Measurements from ENCODE around the gene TNFSF4.
A peak's percentile ranks its signal among the peaks of the same experiment; 100 is the strongest.

The TNFSF4 gene

DNA sequence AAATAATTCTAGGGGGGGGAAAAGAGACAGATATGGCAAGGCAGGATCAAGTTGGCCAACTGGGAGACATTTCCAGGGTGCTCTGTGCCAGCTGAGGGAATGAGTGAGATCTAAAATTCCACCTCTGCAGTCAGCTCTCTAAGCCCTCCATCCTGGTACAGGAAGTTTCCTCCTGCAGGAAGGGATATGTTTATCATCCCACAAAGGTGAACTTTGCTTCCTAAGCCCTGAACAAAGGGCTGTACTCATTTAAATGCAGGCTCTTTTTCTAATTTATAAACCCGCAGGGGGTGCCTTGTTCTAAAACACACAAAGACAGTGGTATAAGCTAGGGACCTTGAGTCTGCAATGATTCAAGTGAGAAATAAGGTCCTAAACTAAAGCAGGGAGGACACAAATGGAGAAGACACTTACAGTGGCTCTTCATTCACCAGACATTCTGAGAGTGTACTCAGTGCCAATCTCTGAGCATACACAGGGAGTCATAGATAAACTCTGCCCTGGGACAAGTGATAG lies 3.6 kb upstream of the TNFSF4 start:
- no peak for DNase-seq

DNA sequence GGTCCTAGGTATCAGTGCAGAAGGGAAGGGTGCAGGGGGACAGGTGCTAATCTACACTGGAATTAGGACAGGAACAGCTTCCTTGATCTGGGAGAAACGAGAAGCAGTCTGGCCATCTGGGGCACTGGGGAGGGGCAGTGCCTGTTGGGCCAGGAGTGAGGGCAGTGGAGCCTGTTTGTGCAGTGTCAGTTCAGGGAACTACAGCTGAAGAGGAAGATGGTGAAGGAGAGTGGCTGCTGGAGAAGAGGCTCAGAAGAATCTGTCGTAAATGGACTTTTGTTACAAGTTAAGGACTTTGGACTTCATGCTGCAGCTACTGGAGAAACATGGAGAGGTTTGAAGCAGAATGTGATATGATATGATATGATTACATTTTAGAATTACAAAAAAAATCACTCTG lies 3.2 kb upstream of the TNFSF4 start:
- no peak for DNase-seq

DNA sequence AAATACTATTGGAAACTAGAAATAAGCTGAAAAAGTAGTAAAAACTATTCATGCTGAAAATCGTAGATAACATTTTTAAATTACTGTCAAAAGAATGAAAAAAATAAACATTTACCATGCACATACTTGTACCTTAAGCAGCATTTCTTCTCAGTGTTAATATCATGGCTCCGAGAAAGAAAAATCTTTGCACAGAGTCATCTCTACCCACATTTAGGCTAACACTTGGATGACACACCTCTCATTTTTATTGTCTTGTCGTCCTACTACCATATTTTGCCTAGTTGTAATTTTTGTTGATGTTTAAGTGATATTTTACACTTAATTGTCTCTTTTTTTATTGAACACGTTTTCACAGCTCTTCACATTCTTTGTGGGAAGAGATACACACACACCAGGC lies 1.7 kb upstream of the TNFSF4 start:
- no peak for DNase-seq

DNA sequence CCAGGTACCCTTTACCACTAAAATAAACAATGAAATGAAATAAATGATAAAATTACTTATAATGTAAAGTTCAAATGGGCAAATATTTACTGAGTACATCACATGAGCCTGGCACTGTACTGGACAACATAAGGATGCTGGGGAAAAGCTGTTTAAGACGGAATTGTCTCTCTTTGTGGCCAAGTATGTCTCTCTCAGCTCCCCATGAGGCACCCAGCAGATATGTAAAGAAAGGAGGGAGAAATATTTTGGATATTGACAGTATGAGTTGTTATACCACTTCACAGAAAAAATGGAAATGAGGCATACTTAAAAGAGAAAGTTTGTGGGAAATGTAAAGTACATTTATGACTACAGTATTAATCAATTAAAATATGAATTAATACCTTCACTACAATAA lies 1.0 kb upstream of the TNFSF4 start:
- DNase-seq, result no peak

DNA sequence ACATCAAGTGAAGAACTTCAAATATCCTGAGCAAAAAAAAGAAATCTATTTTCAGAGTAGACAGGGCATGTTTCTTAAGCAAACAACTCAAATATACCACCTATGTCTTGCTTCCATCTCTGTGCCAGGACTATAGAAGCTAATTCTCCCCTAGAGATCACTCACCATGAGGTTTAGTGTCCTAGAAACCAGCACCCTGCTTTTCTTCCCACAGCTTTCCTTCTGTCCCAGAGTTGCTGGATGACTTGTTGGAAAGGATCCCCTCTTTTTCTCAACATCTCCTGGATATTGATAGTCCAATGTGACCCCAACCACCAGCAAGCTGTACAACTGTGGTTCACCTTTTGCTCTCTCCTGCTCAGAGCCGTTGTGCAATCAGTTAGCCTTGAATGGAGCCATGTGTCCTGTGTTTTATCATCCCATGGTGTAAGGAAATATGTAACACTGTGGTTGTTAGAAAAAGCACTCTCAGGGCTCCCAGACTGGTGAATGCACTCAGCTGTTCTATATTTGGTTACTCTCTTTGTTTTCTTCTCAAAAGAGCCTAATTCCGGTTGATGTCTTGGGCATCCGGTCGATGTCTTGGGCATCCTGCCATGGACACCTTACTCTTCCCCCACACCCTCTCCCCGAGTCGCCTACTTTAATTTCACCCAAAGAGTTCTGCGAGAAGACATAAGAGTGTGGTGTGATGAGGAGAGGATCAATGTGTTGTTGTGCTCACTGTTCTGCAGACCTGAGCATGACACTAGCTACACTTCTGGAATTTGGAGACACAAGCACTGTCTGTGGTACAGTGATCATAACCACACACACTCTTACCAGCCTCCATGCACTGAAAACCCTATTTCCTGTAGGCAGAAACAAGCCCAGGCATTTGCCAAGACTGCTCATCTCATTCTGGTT lies 1.7 kb downstream of the TNFSF4 start:
- no peak for DNase-seq

DNA sequence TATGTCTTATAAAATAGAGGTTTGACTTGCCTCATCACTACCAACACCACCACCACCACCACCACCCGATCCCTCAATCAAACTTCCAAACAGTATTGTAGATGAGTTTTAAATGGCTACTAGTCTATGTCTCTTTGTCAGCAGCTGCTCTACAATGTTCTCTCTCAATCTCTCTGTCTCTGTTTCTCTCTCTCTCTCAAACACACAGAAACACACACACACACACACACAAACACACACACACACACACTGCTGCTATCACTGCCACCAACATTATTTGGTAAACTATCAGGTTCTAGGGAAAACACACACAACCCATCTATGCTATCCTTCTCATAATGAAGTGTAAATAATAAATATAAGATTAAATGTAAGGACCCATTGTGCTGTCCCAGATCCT lies 2.4 kb downstream of the TNFSF4 start:
- DNase-seq, result no peak

DNA sequence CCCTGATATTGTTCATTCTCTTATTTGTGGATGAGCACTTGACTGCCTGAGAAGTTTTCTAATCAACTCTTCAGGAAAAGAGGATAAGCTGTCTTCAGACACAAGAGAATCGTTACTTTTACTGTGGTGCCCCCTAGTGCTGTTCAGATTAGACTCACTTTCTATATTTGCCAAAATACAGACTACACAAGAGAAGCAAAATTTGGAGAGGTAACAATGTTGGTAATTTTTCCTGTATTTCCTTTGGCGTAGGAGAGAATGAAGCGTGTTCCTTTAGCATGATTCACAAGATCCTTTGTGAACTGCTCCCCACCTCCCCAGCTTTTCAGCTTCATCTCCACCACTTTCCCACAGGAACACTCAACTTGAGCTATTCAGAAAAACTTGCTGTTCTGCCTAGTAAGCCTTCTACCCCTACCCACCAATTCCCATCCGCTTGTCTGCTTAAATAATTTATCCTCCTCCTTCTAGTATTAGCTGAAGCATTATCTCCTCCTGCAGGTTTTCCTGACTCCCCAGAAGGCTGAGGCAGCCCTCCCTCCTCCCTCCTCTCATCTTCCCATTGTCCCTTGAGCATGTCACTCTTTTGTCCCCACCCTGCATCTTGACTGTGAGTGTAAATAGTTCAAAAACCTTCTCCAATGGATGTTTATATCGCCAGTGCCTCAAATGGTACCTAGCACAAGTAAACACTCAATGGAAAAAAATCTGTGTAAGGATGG lies 4.5 kb downstream of the TNFSF4 start:
- DNase-seq, result no peak

DNA sequence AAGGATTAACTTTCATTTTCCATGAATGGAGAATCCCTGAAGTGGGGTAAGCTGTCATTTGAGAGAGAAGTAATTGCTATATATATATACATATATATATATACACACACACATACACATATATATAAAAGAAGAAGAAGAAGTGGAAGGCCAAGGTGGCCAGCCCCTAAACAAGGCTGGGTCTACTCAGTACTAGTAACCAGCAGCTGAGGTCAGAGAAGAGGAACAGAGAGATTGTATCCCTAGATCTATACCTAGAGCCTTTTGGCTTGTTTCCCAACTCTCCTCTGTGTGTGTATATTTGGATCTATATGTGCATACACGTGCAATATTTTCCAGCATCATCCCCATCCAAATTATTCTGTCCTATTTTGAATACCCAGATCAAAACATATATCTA lies 5.2 kb downstream of the TNFSF4 start:
- DNase-seq, result no peak

DNA sequence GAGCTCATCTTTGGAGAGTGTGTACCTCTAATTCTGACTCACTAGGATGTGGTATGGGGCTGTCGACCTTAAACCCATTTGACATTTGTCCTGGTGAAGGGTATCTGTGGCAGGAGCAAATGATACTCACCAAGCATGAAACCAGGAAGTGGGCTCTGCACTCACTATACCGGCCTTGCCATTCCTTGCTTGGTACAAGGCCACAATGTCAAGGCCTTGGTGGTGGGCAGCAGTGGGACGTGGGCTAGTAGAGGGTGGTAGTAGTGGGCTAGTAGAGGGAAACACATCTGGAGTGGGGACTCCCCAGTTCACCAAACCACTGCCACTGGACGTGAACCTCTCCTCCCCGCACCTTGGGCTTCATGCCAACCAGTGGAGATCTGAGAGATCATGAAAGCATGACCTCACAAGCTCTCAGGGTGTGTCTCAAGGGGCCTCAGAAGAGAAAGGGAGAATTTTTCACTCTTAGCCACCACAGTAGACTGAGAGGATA lies 11.5 kb downstream of the TNFSF4 start:
- DNase-seq, result no peak

DNA sequence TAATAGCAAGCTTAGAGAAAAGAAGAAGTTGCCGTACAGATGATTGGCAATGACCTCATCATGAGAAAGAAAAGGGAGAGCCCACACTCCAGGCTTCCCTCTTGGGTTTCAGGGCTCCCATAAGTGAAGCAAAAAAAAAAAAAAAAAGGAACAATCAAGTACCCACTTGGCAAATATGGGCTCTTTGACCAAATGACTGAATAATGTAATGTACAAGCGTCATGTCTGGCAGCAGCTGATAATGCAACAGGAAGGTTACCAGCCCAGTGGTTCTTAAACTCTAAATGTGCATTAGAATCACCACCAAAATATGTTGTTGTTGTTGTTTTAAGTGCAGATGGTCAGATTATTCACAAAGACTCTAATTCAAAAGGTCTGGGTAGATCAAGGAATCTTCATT lies 13.5 kb downstream of the TNFSF4 start:
- no peak for DNase-seq

DNA sequence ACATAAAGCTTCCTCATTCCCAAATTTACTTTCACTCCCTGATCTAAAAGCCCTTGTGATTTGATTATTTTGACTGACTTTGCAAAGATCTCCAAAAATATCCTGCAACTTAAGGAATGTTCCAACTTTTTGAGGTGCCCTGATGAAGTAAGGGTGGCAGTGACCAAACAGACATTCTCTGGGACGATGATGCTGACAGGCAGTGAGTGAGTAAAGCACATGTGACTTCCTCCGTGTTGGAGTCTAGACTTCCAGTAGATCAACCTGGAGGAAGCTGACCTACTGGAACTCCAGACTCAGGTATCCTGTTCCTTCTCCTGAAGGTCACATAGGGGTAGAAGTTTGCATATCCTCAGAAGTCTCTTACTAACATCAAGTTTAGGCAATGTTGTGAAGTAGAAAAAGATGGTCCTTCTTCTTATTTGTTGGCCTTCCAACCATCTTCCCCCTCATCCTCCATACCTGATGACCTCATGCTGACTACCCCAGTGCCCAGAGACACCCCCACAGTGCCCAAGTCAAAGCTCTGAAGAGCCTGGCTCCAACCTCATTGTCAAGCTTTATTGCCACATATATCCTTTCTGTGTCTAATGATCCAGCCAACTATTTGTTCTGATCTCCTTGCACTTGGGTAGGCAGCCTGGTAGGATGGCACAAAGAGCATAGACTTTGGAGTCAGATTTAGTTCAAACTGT lies 16.0 kb downstream of the TNFSF4 start:
- no peak for DNase-seq

DNA sequence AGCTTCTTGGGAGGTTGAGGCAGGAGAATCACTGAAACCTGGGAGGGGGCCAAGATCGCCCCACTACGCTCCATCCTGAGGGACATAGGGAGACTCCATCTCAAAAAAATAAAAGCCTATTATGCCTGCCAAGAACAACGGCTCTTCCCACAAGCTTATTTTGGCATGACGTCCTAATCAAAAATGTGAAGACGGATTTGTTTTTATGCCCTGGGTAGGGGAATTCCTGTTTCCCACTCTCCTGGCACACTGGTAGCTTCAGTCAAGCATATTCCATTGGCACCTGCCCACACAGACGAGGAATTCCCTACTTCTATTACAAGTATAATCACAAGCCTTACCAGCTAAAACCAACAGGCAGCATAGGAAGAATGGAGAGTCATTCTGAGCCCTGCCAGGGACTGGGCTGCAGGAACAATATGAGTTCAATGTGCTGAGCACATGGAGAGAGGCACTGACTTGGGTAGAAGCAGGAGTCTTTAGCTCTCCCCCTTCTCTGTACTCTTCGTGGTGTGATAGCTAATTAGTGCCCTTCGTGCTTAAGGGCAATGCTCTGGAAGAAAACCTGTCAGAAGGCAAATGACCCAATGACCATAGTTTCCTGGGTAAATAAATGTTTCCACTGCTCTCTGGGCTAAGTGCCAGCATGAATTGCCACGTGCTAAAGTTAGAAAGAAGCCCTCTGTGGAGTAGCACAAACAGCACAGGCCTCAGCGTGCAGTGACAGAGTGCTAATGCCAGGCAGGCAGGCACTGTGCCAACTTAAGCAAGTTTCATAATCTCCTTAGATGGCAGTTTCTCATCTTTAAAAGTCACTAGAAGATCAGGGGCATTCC lies 16.8 kb downstream of the TNFSF4 start:
- peak; percentile 22 for DNase-seq

DNA sequence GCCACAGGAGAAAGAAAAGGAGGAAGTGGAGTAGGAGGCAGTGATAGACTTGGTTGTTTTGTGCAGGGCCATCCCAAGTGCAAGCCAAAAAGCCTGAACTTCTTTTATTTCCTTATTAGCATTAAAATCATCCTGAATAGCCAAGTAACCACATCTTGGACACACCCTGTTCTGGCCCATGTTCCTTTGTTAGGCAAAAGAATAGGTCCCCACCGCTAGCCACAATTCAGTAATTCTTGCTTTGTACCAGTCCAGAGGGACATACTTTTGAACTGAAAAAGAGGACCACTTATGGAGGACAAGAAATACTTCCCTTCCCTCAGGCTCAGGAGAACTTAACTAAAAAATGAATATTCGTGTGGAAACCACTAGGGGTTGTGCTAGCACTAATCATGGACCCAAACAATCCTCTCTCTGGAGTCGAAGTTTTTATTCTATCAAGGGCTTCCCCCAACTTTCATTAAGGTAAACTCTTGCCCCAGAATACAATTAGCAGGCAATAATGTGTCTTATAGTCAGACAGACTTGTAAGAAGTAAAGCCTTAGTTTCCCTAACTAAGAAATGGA lies 19.4 kb downstream of the TNFSF4 start:
- no peak for DNase-seq

DNA sequence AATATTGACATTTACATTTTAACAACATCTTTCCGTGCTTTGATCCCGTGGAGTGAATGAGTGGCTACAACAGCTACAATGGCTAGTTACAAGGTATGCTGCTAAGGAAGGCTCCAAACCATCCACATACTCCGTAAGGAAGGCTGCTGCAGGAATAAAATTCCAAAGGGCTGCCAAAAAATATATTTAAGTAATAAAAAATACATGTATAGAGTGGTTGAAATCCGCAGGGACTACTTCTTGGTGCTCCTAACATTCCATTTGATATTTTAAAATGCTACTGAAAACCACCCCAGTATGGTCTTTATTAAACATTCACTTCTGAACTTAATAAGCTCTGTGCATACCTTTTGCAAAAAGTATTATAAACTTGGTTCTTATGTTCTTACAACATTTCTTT lies 25.3 kb downstream of the TNFSF4 start:
- DNase-seq, result no peak

DNA sequence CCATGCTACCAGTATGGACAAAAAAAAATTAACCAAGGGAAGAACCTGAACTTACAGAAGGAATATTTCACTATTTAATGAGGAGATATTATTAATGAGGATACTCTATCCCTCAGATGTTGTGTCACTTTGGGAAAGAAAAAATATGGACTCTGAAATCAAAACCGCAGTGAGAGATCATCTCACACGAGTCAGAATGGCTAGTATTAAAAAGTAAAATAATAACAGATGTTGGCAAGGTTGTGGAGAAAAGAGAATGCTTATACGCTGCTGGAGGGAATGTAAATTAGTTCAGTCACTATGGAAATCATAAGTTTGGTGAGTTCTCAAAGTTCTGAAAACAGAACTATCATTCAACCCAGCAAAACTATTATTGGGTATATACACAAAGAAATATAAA lies 30.9 kb downstream of the TNFSF4 start:
- DNase-seq, result no peak

DNA sequence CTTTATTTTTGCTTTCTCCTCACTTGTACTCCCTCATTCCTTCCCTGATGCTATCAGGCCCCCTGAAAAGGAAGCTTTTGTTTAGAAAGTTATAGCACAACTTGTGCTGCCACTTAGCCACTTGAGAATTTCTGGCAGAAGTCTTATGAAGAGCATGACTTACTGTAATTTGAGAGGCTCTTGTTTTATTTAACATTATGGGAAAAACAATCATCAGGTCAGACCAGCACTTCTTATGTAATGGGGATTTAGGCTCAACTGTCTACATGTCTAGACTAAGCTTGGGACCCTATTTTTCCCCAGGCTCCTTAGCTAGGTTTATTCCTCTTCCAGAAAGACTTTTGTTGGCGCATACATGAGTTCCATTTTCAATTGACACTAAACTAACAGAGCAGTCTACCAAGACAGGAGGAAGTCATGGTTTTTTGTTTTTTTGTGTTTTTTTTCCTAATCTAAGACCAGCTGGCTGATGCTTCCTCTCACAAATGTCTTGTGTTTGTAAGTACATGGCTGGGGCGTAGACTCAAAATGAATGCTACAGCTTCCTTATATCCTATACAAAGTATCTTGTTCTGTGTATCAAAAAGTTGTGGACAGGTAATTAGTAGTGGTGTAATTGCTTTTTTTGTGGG lies 31.5 kb downstream of the TNFSF4 start:
- no peak for DNase-seq

DNA sequence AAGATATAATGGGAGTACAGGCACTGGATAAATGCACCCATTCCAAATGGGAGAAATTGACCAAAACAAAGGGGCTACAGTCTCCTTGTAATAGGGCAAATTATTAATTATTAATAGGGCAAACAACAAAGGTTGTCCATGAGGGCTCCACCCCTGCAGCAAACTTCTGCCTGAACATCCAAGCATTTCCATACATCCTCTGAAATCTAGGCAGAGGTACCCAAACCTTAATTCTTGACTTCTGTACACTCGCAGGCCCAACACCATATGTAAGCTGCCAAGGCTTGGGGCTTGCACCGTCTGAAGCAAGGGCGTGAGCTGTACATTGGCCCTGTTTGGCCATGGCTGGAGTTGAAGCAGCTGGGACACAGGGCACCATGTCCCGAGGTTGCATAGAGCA lies 33.7 kb downstream of the TNFSF4 start:
- no peak for DNase-seq

DNA sequence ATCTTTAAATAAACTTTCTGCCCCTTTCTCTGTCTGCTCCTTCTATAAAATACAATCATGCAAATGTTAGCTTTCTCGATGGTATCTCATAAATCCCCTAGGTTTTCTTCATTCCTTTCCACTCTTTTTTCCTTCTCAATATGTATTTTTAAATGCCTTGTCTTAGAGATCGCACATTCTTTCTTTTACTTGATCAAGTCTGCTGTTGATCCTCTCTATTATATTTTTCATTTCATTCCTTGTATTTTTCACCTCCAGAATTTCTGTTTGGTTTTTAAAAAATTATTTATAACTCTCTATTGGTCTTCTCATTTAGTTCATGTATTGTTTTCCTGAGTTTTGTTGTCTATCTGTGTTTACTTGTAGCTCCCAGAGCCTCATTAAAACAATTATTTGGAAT lies 36.0 kb downstream of the TNFSF4 start:
- no peak for DNase-seq

DNA sequence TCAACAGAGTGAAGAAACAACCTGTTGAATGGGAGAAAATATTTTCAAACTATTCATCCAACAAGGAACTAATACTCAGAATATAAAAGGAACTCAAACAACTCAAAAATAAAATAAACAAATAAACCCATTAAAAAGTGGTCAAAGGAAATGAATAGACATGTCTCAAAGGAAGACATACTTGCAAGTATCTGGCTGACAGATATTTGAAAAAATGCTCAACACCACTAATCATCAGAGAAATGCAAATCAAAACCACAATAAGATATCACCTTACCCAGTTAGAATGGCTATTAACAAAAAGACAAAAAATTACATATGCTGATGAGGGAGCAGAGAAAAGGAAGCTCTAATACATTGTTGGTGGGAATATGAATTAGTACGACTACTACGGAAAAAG lies 38.2 kb downstream of the TNFSF4 start:
- DNase-seq, result no peak

DNA sequence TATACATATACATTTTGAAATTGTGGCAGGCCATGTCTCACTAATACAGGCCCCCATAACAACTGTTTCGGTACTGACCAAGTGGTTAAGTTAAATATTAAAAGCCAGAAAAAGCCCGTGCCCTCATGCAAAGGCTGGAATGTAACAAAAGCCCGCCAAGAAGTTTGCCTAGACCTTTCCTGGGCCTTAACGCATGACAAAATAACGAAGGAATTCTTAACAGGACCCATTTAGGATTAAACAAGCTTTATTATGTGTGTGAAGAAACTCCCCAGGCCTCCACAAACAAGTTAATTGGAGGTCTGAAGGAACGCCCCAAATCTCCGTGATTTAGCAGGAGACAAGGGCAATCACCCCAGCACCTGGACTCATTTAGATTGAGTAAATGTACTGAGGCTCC lies 42.4 kb downstream of the TNFSF4 start:
- peak; percentile 4 for DNase-seq

DNA sequence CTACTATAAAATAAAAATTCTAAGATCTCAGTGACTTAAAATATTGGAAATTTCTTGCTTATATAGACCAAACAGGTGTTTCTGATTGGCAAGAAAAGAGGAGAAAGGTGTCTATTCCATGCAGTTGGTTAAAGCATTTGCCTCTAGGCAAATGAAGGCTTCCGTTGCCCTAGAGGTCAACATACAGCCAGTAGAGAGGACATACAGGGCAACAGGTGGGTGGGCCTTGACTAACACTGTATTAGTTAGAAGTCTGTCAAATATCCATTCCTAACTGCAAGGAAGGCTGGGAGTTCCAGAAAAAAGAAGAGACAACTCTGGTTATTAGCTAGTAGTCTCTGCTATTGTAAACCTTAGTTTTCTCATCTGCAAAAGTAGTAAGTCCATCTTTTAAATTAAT lies 43.0 kb downstream of the TNFSF4 start:
- no peak for DNase-seq

Data from right kidney (tissue), 1 donor.